IMR-90 (cell line): ENCODE results near the gene BCAS1. TPM values are rescaled to one million over a fixed set of nuclear protein-coding genes. Genes with fewer than 3 reads are reported as not detected.

ENCODE experiments used
- ATAC-seq: fragments of 200-7000 bp; cut with Tn5 transposase; 2 replicates; pipeline ENCODE4 v1.9.1; 2020; ENCODE audit warnings: low read depth, mild to moderate bottlenecking, moderate library complexity
- BruUV-seq: library from RNA; stranded (reverse); fragments of 400-500 nt; replicated peaks from 2 replicates; lab custom pipeline; 2021; lab: Mats Ljungman, UMichigan
- CTCF ChIA-PET: fragments of 300-600 bp; formaldehyde crosslinking; extraction: SDS; loops from one replicate; lab custom pipeline; 2021; ENCODE audit warnings: antibody characterized with exemption; lab: Yijun Ruan, JAX
- POLR2A ChIA-PET: fragments of 300-600 bp; sonication (Branson Sonifier 250); formaldehyde crosslinking; loops from one replicate; lab custom pipeline; 2022; ENCODE audit warnings: antibody characterized with exemption; ENCODE audit not compliant: unreplicated experiment; lab: Charles Lee
- DNase-seq: peaks from one replicate; pipeline ENCODE4 v3.0.0; 2013
- H2AFZ ChIP-seq: replicated peaks from 2 replicates; pipeline ENCODE3; 2013; ENCODE audit warnings: low read length, mild to moderate bottlenecking; ENCODE audit not compliant: poor library complexity
- H2AK5ac ChIP-seq: 2 replicates; pipeline ENCODE4 v1.6.1; 2013; ENCODE audit warnings: low read depth, low read length, inconsistent platforms
- H2AK9ac ChIP-seq: replicated peaks from 2 replicates; pipeline ENCODE3; 2013; ENCODE audit warnings: mild to moderate bottlenecking, low read depth, low read length, moderate library complexity; ENCODE audit not compliant: poor library complexity
- H2BK120ac ChIP-seq: 2 replicates; pipeline ENCODE4 v1.6.1; 2013; ENCODE audit warnings: low read depth, low read length, inconsistent platforms
- H2BK15ac ChIP-seq: 3 replicates; pipeline ENCODE4 v1.6.1; 2013; ENCODE audit warnings: low read depth, low read length, inconsistent platforms
- H2BK20ac ChIP-seq: 2 replicates; pipeline ENCODE4 v1.6.1; 2013; ENCODE audit warnings: low read depth, mild to moderate bottlenecking, inconsistent platforms, low read length, moderate library complexity
- H2BK5ac ChIP-seq: 2 replicates; pipeline ENCODE4 v1.6.1; 2013; ENCODE audit warnings: mild to moderate bottlenecking, low read depth, low read length, inconsistent platforms; ENCODE audit not compliant: poor library complexity, severe bottlenecking
- H3K14ac ChIP-seq: replicated peaks from 2 replicates; pipeline ENCODE4 v1.6.1; 2013; ENCODE audit warnings: low read depth, low read length, inconsistent platforms
- H3K18ac ChIP-seq: 2 replicates; pipeline ENCODE4 v1.6.1; 2013; ENCODE audit warnings: low read depth, low read length, control low read depth
- H3K23ac ChIP-seq: 2 replicates; pipeline ENCODE4 v1.6.1; 2013; ENCODE audit warnings: low read depth, low read length, inconsistent platforms
- H3K27ac ChIP-seq: 2 replicates; pipeline ENCODE4 v1.5.1; 2013; ENCODE audit warnings: mild to moderate bottlenecking, control low read depth, low read length; ENCODE audit not compliant: insufficient read depth
- H3K27me3 ChIP-seq: 2 replicates; pipeline ENCODE4 v1.6.1; 2013; ENCODE audit warnings: low read length; ENCODE audit not compliant: control insufficient read depth, insufficient read depth
- H3K36me3 ChIP-seq: 2 replicates; pipeline ENCODE4 v1.6.1; 2013; ENCODE audit warnings: low read length, mixed read lengths; ENCODE audit not compliant: control insufficient read depth, insufficient read depth
- H3K4ac ChIP-seq: 2 replicates; pipeline ENCODE4 v1.6.1; 2013; ENCODE audit warnings: low read depth, low read length, inconsistent platforms
- H3K4me1 ChIP-seq: 2 replicates; pipeline ENCODE4 v1.6.1; 2013; ENCODE audit warnings: low read length, mixed read lengths; ENCODE audit not compliant: control insufficient read depth, insufficient read depth
- H3K4me2 ChIP-seq: 2 replicates; pipeline ENCODE4 v1.6.1; 2013; ENCODE audit warnings: low read depth, mild to moderate bottlenecking, control low read depth, low read length, moderate library complexity
- H3K4me3 ChIP-seq: 2 replicates; pipeline ENCODE4 v1.5.1; 2013; ENCODE audit warnings: low read depth, mild to moderate bottlenecking, control low read depth, low read length, moderate library complexity; ENCODE audit not compliant: insufficient read depth
- H3K56ac ChIP-seq: 2 replicates; pipeline ENCODE4 v1.6.1; 2013; ENCODE audit warnings: low read length, inconsistent platforms; ENCODE audit not compliant: insufficient read depth; ENCODE audit errors: extremely low read depth
- H3K79me1 ChIP-seq, 2 experiments: 2 replicates each; pipeline ENCODE4 v1.6.1; 2013; ENCODE audit warnings: low read length in 2 of 2, inconsistent platforms in 1 of 2, low read depth in 1 of 2
- H3K9ac ChIP-seq: 2 replicates; pipeline ENCODE4 v1.6.1; 2013; ENCODE audit warnings: low read depth, low read length, control low read depth
- H3K9me1 ChIP-seq: 2 replicates; pipeline ENCODE4 v1.6.1; 2013; ENCODE audit warnings: low read length, inconsistent platforms; ENCODE audit not compliant: insufficient read depth
- H3K9me3 ChIP-seq: 2 replicates; pipeline ENCODE4 v1.6.1; 2013; ENCODE audit warnings: low read length; ENCODE audit not compliant: control insufficient read depth, insufficient read depth
- H4K20me1 ChIP-seq: 2 replicates; pipeline ENCODE4 v1.6.1; 2013; ENCODE audit warnings: low read length, inconsistent platforms; ENCODE audit not compliant: insufficient read depth
- H4K5ac ChIP-seq: 2 replicates; pipeline ENCODE4 v1.6.1; 2013; ENCODE audit warnings: mild to moderate bottlenecking, low read depth, low read length, control low read depth
- H4K8ac ChIP-seq, 2 experiments: 2 replicates each; pipeline ENCODE4 v1.6.1; 2013; ENCODE audit warnings: low read depth in 2 of 2, low read length in 2 of 2, control low read depth in 1 of 2, inconsistent platforms in 1 of 2
- H4K91ac ChIP-seq: 2 replicates; pipeline ENCODE4 v1.6.1; 2013; ENCODE audit warnings: low read depth, low read length, inconsistent platforms; ENCODE audit not compliant: insufficient read depth
- CHD1 ChIP-seq: IDR thresholded peaks from 2 replicates; pipeline ENCODE4 v1.6.1; 2012; ENCODE audit warnings: low read depth, low read length, improper control_type of control experiment
- ELK1 ChIP-seq: fragments of 150-350 bp; IDR thresholded peaks from 2 replicates; pipeline ENCODE4 v1.6.1; 2016; ENCODE audit warnings: low read depth, mild to moderate bottlenecking, low read length, moderate library complexity, borderline replicate concordance
- FOS ChIP-seq: fragments of 150-350 bp; IDR thresholded peaks from 2 replicates; pipeline ENCODE4 v1.6.1; 2016; ENCODE audit warnings: low read depth, low read length
- MAFK ChIP-seq: IDR thresholded peaks from 2 replicates; pipeline ENCODE4 v1.6.1; 2012; ENCODE audit warnings: low read depth, low read length, improper control_type of control experiment
- MXI1 ChIP-seq: IDR thresholded peaks from 2 replicates; pipeline ENCODE4 v1.6.1; 2012; ENCODE audit warnings: low read depth, mild to moderate bottlenecking, low read length, moderate library complexity, borderline replicate concordance
- USF2 ChIP-seq: fragments of 150-350 bp; IDR thresholded peaks from 2 replicates; pipeline ENCODE4 v1.6.1; 2017; ENCODE audit warnings: mild to moderate bottlenecking, antibody characterized with exemption, low read length, low read depth
- WGBS, 2 experiments: methylation state at CpG; one replicate each; pipeline versions ENCODE4 v1.1.5 to v1.1.7; 2013; ENCODE audit warnings: missing lambda C conversion rate in 2 of 2; ENCODE audit not compliant: insufficient read length in 1 of 2; ENCODE audit errors: extremely low coverage in 2 of 2; 5-methylcytosine and 5-hydroxymethylcytosine counted together
- dilution Hi-C: fragments of 300-500 bp; cut with HindIII; formaldehyde crosslinking; loops from one replicate; pipeline ENCODE4 v1.14.3; 2018; ENCODE audit warnings: low sequenced_read_pairs; ENCODE audit not compliant: unreplicated experiment
- in situ Hi-C: fragments of 300-500 bp; cut with MboI; formaldehyde crosslinking; loops from 3 replicates; pipeline ENCODE4 v1.14.3; 2019; ENCODE audit warnings: low sequenced_read_pairs, inconsistent platforms, mixed read lengths
- intact Hi-C: fragments of 100-400 bp; cut with micrococcal nuclease; formaldehyde crosslinking; loops from 2 replicates; pipeline ENCODE4 v1.10.0; 2022
- polyA plus RNA-seq, 3 experiments: library from polyadenylated mRNA; depleted of rRNA; stranded (reverse); fragments of >200 nt; gene quantifications; 2 replicates each; pipeline ENCODE4 v1.2.3, GENCODE V29; 2012; ENCODE audit warnings: low replicate concordance in 1 of 3
- total RNA-seq: library from RNA; depleted of rRNA; stranded (reverse); fragments of >200 nt; gene quantifications from 2 replicates; pipeline ENCODE4 v1.2.3, GENCODE V29; 2012

The BCAS1 gene
- total and polyA plus RNA-seq, 2 of the 4 experiments (the other 2 are of a cell fraction) = under 0.01 TPM; not detected in 1

GRCh38 chr20:54112221-54112884, 42.0 kb upstream of the BCAS1 start:
- H3K9ac ChIP-seq = no peak overlapping the region
- H3K56ac ChIP-seq = no peak overlapping the region
- H3K4me1 ChIP-seq = peaks cover 8% of the 10 kb centered on the region; the same call in 1 of the 2 replicates
- H2BK15ac ChIP-seq = no peak overlapping the region
- H4K91ac ChIP-seq = no peak overlapping the region
- no peak overlapping the region for H2BK5ac ChIP-seq
- H3K27ac ChIP-seq = no peak overlapping the region
- H4K5ac ChIP-seq = no peak overlapping the region
- TF ChIP-seq USF2 (no peak), MAFK (no peak), MXI1 (no peak), CHD1 (no peak), FOS (no peak), ELK1 (no peak)
- H3K27me3 ChIP-seq = no peaks in the 10 kb centered on the region
- no peak overlapping the region for H3K4me2 ChIP-seq
- no peak overlapping the region for H2AK9ac ChIP-seq
- no peak overlapping the region for H3K4me3 ChIP-seq
- ATAC-seq = no peak
- 100% methylated on average over 1 of the region's 4 CpGs; no CpG with 5 or more reads in 1 of the 2 experiments for WGBS, 2 experiments
- no peak overlapping the region for H2BK20ac ChIP-seq
- dilution Hi-C loops = no loop called here
- ChIA-PET POLR2A (no interaction called here), CTCF (interaction anchor here (1.0 kb wide), 1 partner anchor 9 kb away, joined by 3 read pairs; no protein-coding TSS in a partner anchor)
- no peak overlapping the region for H3K18ac ChIP-seq
- no peak for DNase-seq
- H3K9me3 ChIP-seq = no peaks in the 10 kb centered on the region
- H3K4ac ChIP-seq = no peak overlapping the region
- no peaks in the 10 kb centered on the region for H3K36me3 ChIP-seq
- H4K20me1 ChIP-seq = no peaks in the 10 kb centered on the region
- H3K23ac ChIP-seq = no peak overlapping the region
- no peak overlapping the region for H4K8ac ChIP-seq
- no TSS peak for BruUV-seq
- no peak overlapping the region for H3K14ac ChIP-seq
- no peaks in the 10 kb centered on the region for H3K9me1 ChIP-seq
- in situ Hi-C loops = no loop called here
- no peak overlapping the region for H2AK5ac ChIP-seq
- no peak overlapping the region for H2BK120ac ChIP-seq
- no peaks in the 10 kb centered on the region for H3K79me1 ChIP-seq
- intact Hi-C loops = no loop called here
- no peak overlapping the region for H2AFZ ChIP-seq
